H1 (cell line): ENCODE results near the gene ENDOG. TPM values are rescaled to one million over a fixed set of nuclear protein-coding genes. Genes with fewer than 3 reads are reported as not detected.

Experiments used
- CTCF ChIA-PET: fragments of 300-600 bp; sonication (Branson Sonifier 250); formaldehyde crosslinking; loops from one replicate; lab custom pipeline; 2021; ENCODE audit not compliant: partially characterized antibody; lab: Charles Lee
- POLR2A ChIA-PET: fragments of 300-600 bp; sonication (Branson Sonifier 250); formaldehyde crosslinking; loops from one replicate; lab custom pipeline; 2021; ENCODE audit warnings: inconsistent platforms; ENCODE audit not compliant: partially characterized antibody; lab: Charles Lee
- DNase-seq, 2 experiments: peaks; one replicate each; pipeline versions ENCODE4 v3.0.0 to v3.0.0-alpha.2; 2010 to 2022; ENCODE audit warnings: low spot score in 2 of 2, low read depth in 1 of 2, mixed read lengths in 1 of 2
- FAIRE-seq: peaks from 2 replicates; lab custom pipeline; 2011; peaks lifted over from hg19 to GRCh38; lab: Jason Lieb, UNC
- H2AFZ ChIP-seq: 2 replicates; pipeline ENCODE4 v1.8.1; 2012; ENCODE audit warnings: low read length, inconsistent platforms
- H2AK5ac ChIP-seq: 2 replicates; pipeline ENCODE4 v1.6.1; 2013; ENCODE audit warnings: low read depth, low read length
- H2BK120ac ChIP-seq: replicated peaks from 2 replicates; pipeline ENCODE3; 2013; ENCODE audit warnings: low read depth, low read length, inconsistent platforms
- H2BK12ac ChIP-seq: 2 replicates; pipeline ENCODE4 v1.6.1; 2013; ENCODE audit warnings: low read depth, low read length
- H2BK15ac ChIP-seq: 2 replicates; pipeline ENCODE4 v1.6.1; 2013; ENCODE audit warnings: low read length
- H2BK20ac ChIP-seq: 2 replicates; pipeline ENCODE4 v1.6.1; 2013; ENCODE audit warnings: low read length
- H2BK5ac ChIP-seq: 2 replicates; pipeline ENCODE4 v1.6.1; 2013; ENCODE audit warnings: low read depth, low read length
- H3K14ac ChIP-seq: 2 replicates; pipeline ENCODE4 v1.6.1; 2013; ENCODE audit warnings: inconsistent platforms; ENCODE audit not compliant: insufficient read length
- H3K18ac ChIP-seq: 2 replicates; pipeline ENCODE4 v1.6.1; 2013; ENCODE audit warnings: low read length; ENCODE audit errors: extremely low read depth
- H3K23ac ChIP-seq: 2 replicates; pipeline ENCODE4 v1.6.1; 2013; ENCODE audit warnings: inconsistent platforms; ENCODE audit not compliant: insufficient read length
- H3K23me2 ChIP-seq: 2 replicates; pipeline ENCODE4 v1.6.1; 2013; ENCODE audit warnings: low read depth, low read length
- H3K27ac ChIP-seq: 2 replicates; pipeline ENCODE4 v1.6.1; 2011; ENCODE audit warnings: low read depth, low read length, inconsistent platforms
- H3K27me3 ChIP-seq, 4 experiments: replicated peaks in 1 of 4; 1 replicate in 1 of 4; 2 replicates in 3 of 4; pipeline versions ENCODE4 v1.6.1 to v1.8.1; 2011 to 2013; ENCODE audit warnings: low read length in 3 of 4, mild to moderate bottlenecking in 3 of 4, inconsistent platforms in 2 of 4, mixed read lengths in 2 of 4, moderate library complexity in 1 of 4; ENCODE audit not compliant: control insufficient read depth in 3 of 4, insufficient read depth in 3 of 4; ENCODE audit errors: extremely low read depth in 1 of 4
- H3K36me3 ChIP-seq, 4 experiments: 2 replicates each; pipeline versions ENCODE4 v1.6.1 to v1.8.1; 2011 to 2013; ENCODE audit warnings: mild to moderate bottlenecking in 4 of 4, low read length in 3 of 4, moderate library complexity in 2 of 4, control low read depth in 1 of 4, inconsistent platforms in 1 of 4; ENCODE audit not compliant: insufficient read depth in 4 of 4, control insufficient read depth in 2 of 4
- H3K4ac ChIP-seq: replicated peaks from 2 replicates; pipeline ENCODE3; 2013; ENCODE audit warnings: low read length, low read depth, mixed read lengths, inconsistent platforms; ENCODE audit not compliant: insufficient read length
- H3K4me1 ChIP-seq, 4 experiments: replicated peaks in 1 of 4; 1 replicate in 1 of 4; 2 replicates in 3 of 4; pipeline versions ENCODE4 v1.6.1 to v1.8.1; 2011 to 2013; ENCODE audit warnings: low read length in 3 of 4, inconsistent platforms in 2 of 4, mixed read lengths in 1 of 4; ENCODE audit not compliant: insufficient read depth in 4 of 4, control insufficient read depth in 3 of 4
- H3K4me2 ChIP-seq, 2 experiments: 2 replicates each; pipeline versions ENCODE4 v1.6.1 to v1.8.1; 2011 to 2013; ENCODE audit warnings: low read depth in 2 of 2, low read length in 2 of 2, control low read depth in 1 of 2, inconsistent platforms in 1 of 2, mild to moderate bottlenecking in 1 of 2; ENCODE audit not compliant: insufficient read depth in 1 of 2
- H3K4me3 ChIP-seq, 4 experiments: fragments of 200-600, 300-600 bp in 1 of 4; sonication (generic), shearing (Covaris generic), sonication (Bioruptor Twin) in 1 of 4; 2 replicates each; pipeline versions ENCODE4 v1.5.1 to v1.8.1; 2011 to 2016; ENCODE audit warnings: low read length in 4 of 4, low read depth in 3 of 4, control low read depth in 2 of 4, inconsistent platforms in 2 of 4, mild to moderate bottlenecking in 2 of 4, mixed read lengths in 1 of 4, moderate library complexity in 1 of 4; ENCODE audit not compliant: insufficient read depth in 2 of 4; ENCODE audit errors: extremely low read depth in 1 of 4
- H3K56ac ChIP-seq: replicated peaks from 2 replicates; pipeline ENCODE3; 2013; ENCODE audit warnings: low read depth, mild to moderate bottlenecking, mixed read lengths, low read length, inconsistent platforms; ENCODE audit not compliant: insufficient read length
- H3K79me1 ChIP-seq: 2 replicates; pipeline ENCODE4 v1.6.1; 2013; ENCODE audit warnings: low read depth, low read length, control low read depth
- H3K79me2 ChIP-seq, 2 experiments: 2 replicates each; pipeline versions ENCODE4 v1.6.1 to v1.8.1; 2012 to 2013; ENCODE audit warnings: low read length in 2 of 2, mild to moderate bottlenecking in 2 of 2, inconsistent platforms in 1 of 2; ENCODE audit not compliant: insufficient read depth in 2 of 2, control insufficient read depth in 1 of 2
- H3K9ac ChIP-seq, 4 experiments: replicated peaks in 1 of 4; 1 replicate in 1 of 4; 2 replicates in 3 of 4; pipeline versions ENCODE4 v1.6.1 to v1.8.1; 2011 to 2013; ENCODE audit warnings: low read depth in 3 of 4, low read length in 3 of 4, control low read depth in 2 of 4, mild to moderate bottlenecking in 2 of 4, moderate library complexity in 2 of 4, inconsistent platforms in 1 of 4; ENCODE audit errors: extremely low read depth in 1 of 4
- H3K9me3 ChIP-seq, 2 experiments: 2 replicates each; pipeline versions ENCODE4 v1.6.1 to v1.8.1; 2012 to 2013; ENCODE audit warnings: mild to moderate bottlenecking in 2 of 2, moderate library complexity in 2 of 2, control low read depth in 1 of 2, inconsistent platforms in 1 of 2, low read depth in 1 of 2, low read length in 1 of 2, mixed read lengths in 1 of 2; ENCODE audit not compliant: insufficient read depth in 2 of 2
- H4K20me1 ChIP-seq, 2 experiments: replicated peaks in 1 of 2; 2 replicates each; pipeline versions ENCODE3 to v1.8.1; 2011 to 2013; ENCODE audit warnings: inconsistent platforms in 2 of 2, low read length in 2 of 2, mild to moderate bottlenecking in 1 of 2; ENCODE audit not compliant: insufficient read depth in 2 of 2, control insufficient read depth in 1 of 2
- H4K5ac ChIP-seq: 2 replicates; pipeline ENCODE4 v1.6.1; 2013; ENCODE audit warnings: low read length, low read depth, mixed read lengths, inconsistent platforms; ENCODE audit not compliant: insufficient read length
- H4K8ac ChIP-seq: 2 replicates; pipeline ENCODE4 v1.8.0; 2013; ENCODE audit warnings: mild to moderate bottlenecking, moderate library complexity, low read length, inconsistent platforms; ENCODE audit not compliant: insufficient read depth; ENCODE audit errors: extremely low read depth
- H4K91ac ChIP-seq: replicated peaks from 2 replicates; pipeline ENCODE3; 2013; ENCODE audit warnings: low read length, mixed read lengths, inconsistent platforms; ENCODE audit not compliant: insufficient read length
- BACH1 ChIP-seq: IDR thresholded peaks from 2 replicates; pipeline ENCODE4 v1.6.1; 2012; ENCODE audit warnings: low read length, improper control_type of control experiment
- CBX5 ChIP-seq: fragments of 300-800, 300-1000 bp; sonication (generic); IDR thresholded peaks from 2 replicates; pipeline ENCODE4 v1.7.1; 2016; ENCODE audit warnings: antibody characterized with exemption, low read length, low read depth
- CBX8 ChIP-seq: fragments of 300-800, 300-1000 bp; sonication (generic); IDR thresholded peaks from 2 replicates; pipeline ENCODE4 v1.7.1; 2016; ENCODE audit warnings: low read depth, low read length, borderline replicate concordance
- CTBP2 ChIP-seq: IDR thresholded peaks from 2 replicates; pipeline ENCODE4 v1.7.0; 2011; ENCODE audit warnings: borderline replicate concordance, mild to moderate bottlenecking, moderate library complexity, mixed read lengths, low read length; ENCODE audit not compliant: insufficient read depth, insufficient read length
- JUN ChIP-seq: IDR thresholded peaks from 2 replicates; pipeline ENCODE4 v1.6.1; 2011; ENCODE audit warnings: low read depth, mild to moderate bottlenecking, improper control_type of control experiment, low read length
- KDM1A ChIP-seq: fragments of 200-600, 300-600 bp; sonication (generic); IDR thresholded peaks from 2 replicates; pipeline ENCODE4 v1.7.1; 2016; ENCODE audit warnings: mild to moderate bottlenecking, low read length, borderline replicate concordance
- MAFK ChIP-seq: IDR thresholded peaks from 2 replicates; pipeline ENCODE4 v1.6.1; 2012; ENCODE audit warnings: low read depth, mild to moderate bottlenecking, improper control_type of control experiment, low read length
- SIN3A ChIP-seq, 2 experiments: IDR thresholded peaks in 1 of 2; conservative IDR thresholded peaks in 1 of 2; 2 replicates each; pipeline ENCODE4 v1.6.1; 2011 to 2012; ENCODE audit warnings: low read length in 2 of 2, improper control_type of control experiment in 1 of 2, low read depth in 1 of 2, mild to moderate bottlenecking in 1 of 2
- SP1 ChIP-seq: IDR thresholded peaks from 2 replicates; pipeline ENCODE4 v1.6.1; 2011; ENCODE audit warnings: low read depth, low read length
- TBP ChIP-seq: IDR thresholded peaks from 2 replicates; pipeline ENCODE4 v1.6.1; 2011; ENCODE audit warnings: low read depth, low read length, improper control_type of control experiment
- ZNF274 ChIP-seq: IDR thresholded peaks from 2 replicates; pipeline ENCODE4 v1.7.0; 2012; ENCODE audit warnings: low read length, borderline replicate concordance; ENCODE audit errors: extremely low read depth
- WGBS, 2 experiments: shearing (Covaris generic) in 1 of 2; methylation state at CpG; one replicate each; pipeline versions ENCODE4 v1.1.6 to v1.1.7; 2013 to 2015; ENCODE audit warnings: low lambda C conversion rate in 2 of 2, mixed read lengths in 2 of 2, inconsistent platforms in 1 of 2, low coverage in 1 of 2, missing lambda C conversion rate in 1 of 2; ENCODE audit not compliant: insufficient replicate concordance in 2 of 2, insufficient coverage in 1 of 2, insufficient read length in 1 of 2; ENCODE audit errors: extremely low coverage in 1 of 2, missing lambda C conversion rate in 1 of 2; 5-methylcytosine and 5-hydroxymethylcytosine counted together
- polyA plus RNA-seq, 7 experiments: library from polyadenylated mRNA; depleted of rRNA in 3 of 7; stranded (reverse) in 5 of 7; unstranded in 2 of 7; fragments of >200 nt in 5 of 7; fragments of 200-250 nt in 2 of 7; gene quantifications; 1 replicate in 5 of 7; 2 replicates in 1 of 7; 4 replicates in 1 of 7; pipeline versions ENCODE4 v1.2.1 to v1.2.3, GENCODE V29; 2011 to 2013; ENCODE audit warnings: missing spikeins in 2 of 7, mixed read lengths in 2 of 7
- total RNA-seq: library from RNA; stranded (reverse); fragmentation: NEBNext Ultra II Directional; extraction: Animal tissue kit (Norgen Biotek cat#: 25700); gene quantifications from 2 replicates; pipeline ENCODE4 v1.2.1, GENCODE V29; 2021

ENDOG gene
- total and polyA plus RNA-seq, 2 of the 8 experiments (the other 6 are each of a cell fraction or from before 2014, with no cell fraction given), result 17.5 to 23.4 TPM

GRCh38 chr9:128768606-128769005, 49.7 kb upstream of the ENDOG start:
- POLR2A ChIA-PET, result interaction anchor here (0.9 kb wide), 1 partner anchor 44 kb away, joined by 3 read pairs; no protein-coding TSS in a partner anchor

More at GRCh38 chr9:128768606-128769005, 49.7 kb upstream of the ENDOG start:
- no peaks in the 10 kb centered on the region for H3K27me3 ChIP-seq
- H3K79me1 ChIP-seq, result peaks cover 3% of the 10 kb centered on the region; the same call in 1 of the 2 replicates
- WGBS, 2 experiments, result 94% methylated on average over 6 of the region's 6 CpGs; no CpG with 5 or more reads in 1 of the 2 experiments
- H4K5ac ChIP-seq, result no peak overlapping the region
- H3K4ac ChIP-seq, result no peak overlapping the region
- CTCF ChIA-PET, result interaction anchor here (1.0 to 1.6 kb wide), 3 partner anchors 35 to 93 kb away, joined by 3 to 7 read pairs (median 4); no protein-coding TSS in a partner anchor
- no peak overlapping the region for H2BK5ac ChIP-seq
- no peak overlapping the region for H2BK120ac ChIP-seq
- H2BK12ac ChIP-seq, result no peak overlapping the region
- DNase-seq, result no peak
- H3K9me3 ChIP-seq, result no peaks in the 10 kb centered on the region
- H3K79me2 ChIP-seq, result peaks cover 0 to 12% of the 10 kb centered on the region in 2 experiments; a peak in 2 of 4 replicates
- no peak overlapping the region for H2AFZ ChIP-seq
- TF ChIP-seq SIN3A (conservative IDR thresholded peaks at IDR 0.05 in 1 of 2, IDR thresholded peaks at IDR 0.05 in 1 of 2; ENCODE audit: low read depth in 1 of 2, low read length in 2 of 2), result no peak
- no peak for TF ChIP-seq MAFK
- TF ChIP-seq CBX5, result no peak
- TF ChIP-seq CTBP2, result no peak
- no peak for TF ChIP-seq ZNF274
- no peak for TF ChIP-seq BACH1
- no peak for TF ChIP-seq SP1
- no peak for TF ChIP-seq JUN
- TF ChIP-seq TBP, result no peak
- TF ChIP-seq KDM1A, result no peak
- no peak for TF ChIP-seq CBX8
- peaks cover 12% of the 10 kb centered on the region; the same call in 1 of the 2 replicates for H3K23me2 ChIP-seq
- peaks cover 0 to 3% of the 10 kb centered on the region in 2 experiments for H4K20me1 ChIP-seq
- peaks cover 0 to 6% (median 3%) of the 10 kb centered on the region in 4 experiments; a peak in 4 of 7 replicates for H3K4me1 ChIP-seq
- H3K27ac ChIP-seq, result no peak overlapping the region
- H3K14ac ChIP-seq, result no peak overlapping the region
- H3K56ac ChIP-seq, result no peak overlapping the region
- FAIRE-seq, result no peak
- H3K4me3 ChIP-seq, result no peak overlapping the region
- H3K23ac ChIP-seq, result no peak overlapping the region
- no peaks in the 10 kb centered on the region; a peak in 1 of 8 replicates for H3K36me3 ChIP-seq
- no peak overlapping the region; the same call in 1 of the 2 replicates for H4K8ac ChIP-seq
- no peak overlapping the region for H4K91ac ChIP-seq
- H2BK20ac ChIP-seq, result no peak overlapping the region
- H3K18ac ChIP-seq, result no peak overlapping the region
- no peak overlapping the region for H2BK15ac ChIP-seq
- H3K4me2 ChIP-seq, result no peak overlapping the region
- no peak overlapping the region for H2AK5ac ChIP-seq
- H3K9ac ChIP-seq, result no peak overlapping the region; a peak in 1 of 7 replicates
